ENCODE results near the gene DHRSX. TPM values are rescaled to one million over a fixed set of nuclear protein-coding genes. Genes with fewer than 3 reads are reported as not detected.

The DHRSX gene
- total and polyA plus RNA-seq, 2 of the 8 experiments (the other 6 are each of a cell fraction or from before 2014, with no cell fraction given) = 35.1 to 43.4 TPM

DNA sequence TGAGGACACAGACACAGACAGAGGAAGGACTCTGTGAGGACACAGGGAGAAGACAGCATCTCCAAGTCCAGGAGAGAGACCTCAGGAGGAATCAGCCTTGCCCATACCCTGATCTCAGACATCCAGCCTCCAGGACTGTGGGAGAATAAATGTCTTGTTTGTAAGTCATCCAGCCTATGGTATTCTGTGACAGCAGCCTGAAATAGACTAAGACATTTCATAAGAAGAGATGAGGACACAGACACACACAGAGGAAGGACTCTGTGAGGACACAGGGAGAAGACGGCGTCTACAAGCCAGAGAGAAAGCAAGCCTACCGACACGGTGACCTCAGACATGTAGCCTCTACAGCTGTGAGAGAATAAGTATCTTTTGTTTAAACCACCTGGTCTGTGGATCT is 112.1 kb downstream of the DHRSX start:
- Histone ChIP-seq H2AFZ (ENCODE audit: low read length) (no peak overlapping the region), H3K4me3 (ENCODE audit: extremely low read depth in 1 of 4, insufficient read depth in 2 of 4, low read depth in 3 of 4, low read length in 4 of 4) (no peak overlapping the region), H3K4me1 (replicated peaks in 1 of 4; ENCODE audit: control insufficient read depth in 3 of 4, insufficient read depth in 4 of 4, low read length in 3 of 4) (no peaks in the 10 kb centered on the region), H3K9me3 (ENCODE audit: insufficient read depth in 2 of 2, low read depth in 1 of 2, low read length in 1 of 2) (peaks cover 5 to 6% of the 10 kb centered on the region in 2 experiments), H3K4me2 (ENCODE audit: insufficient read depth in 1 of 2, low read depth in 2 of 2, low read length in 2 of 2) (no peak overlapping the region), H4K5ac (ENCODE audit: insufficient read length, low read depth, low read length) (no peak overlapping the region), H2BK5ac (ENCODE audit: low read depth, low read length) (no peak overlapping the region), H3K36me3 (ENCODE audit: control insufficient read depth in 2 of 4, insufficient read depth in 4 of 4, low read length in 3 of 4) (peaks cover 0 to 13% (median 9%) of the 10 kb centered on the region in 4 experiments; a peak in 5 of 8 replicates), H3K23ac (ENCODE audit: insufficient read length) (no peak overlapping the region), H4K91ac (replicated peaks; ENCODE audit: insufficient read length, low read length) (no peak overlapping the region), H3K79me1 (ENCODE audit: low read depth, low read length) (peaks cover 2% of the 10 kb centered on the region; the same call in 1 of the 2 replicates), H3K14ac (ENCODE audit: insufficient read length) (no peak overlapping the region), H3K79me2 (ENCODE audit: control insufficient read depth in 1 of 2, insufficient read depth in 2 of 2, low read length in 2 of 2) (peaks cover 0 to 4% of the 10 kb centered on the region in 2 experiments; a peak in 1 of 4 replicates), H3K23me2 (ENCODE audit: low read depth, low read length) (no peaks in the 10 kb centered on the region; the same call in 1 of the 2 replicates), H3K27me3 (replicated peaks in 1 of 4; ENCODE audit: control insufficient read depth in 3 of 4, extremely low read depth in 1 of 4, insufficient read depth in 3 of 4, low read length in 3 of 4) (no peaks in the 10 kb centered on the region), H3K4ac (replicated peaks; ENCODE audit: insufficient read length, low read depth, low read length) (no peak overlapping the region), H2AK5ac (ENCODE audit: low read depth, low read length) (no peak overlapping the region), H2BK120ac (replicated peaks; ENCODE audit: low read depth, low read length) (no peak overlapping the region), H3K9ac (replicated peaks in 1 of 4; ENCODE audit: extremely low read depth in 1 of 4, low read depth in 3 of 4, low read length in 3 of 4) (no peak overlapping the region), H4K8ac (ENCODE audit: extremely low read depth, insufficient read depth, low read length) (no peak overlapping the region), H3K18ac (ENCODE audit: extremely low read depth, low read length) (no peak overlapping the region), H3K56ac (replicated peaks; ENCODE audit: insufficient read length, low read depth, low read length) (no peak overlapping the region), H2BK20ac (ENCODE audit: low read length) (no peak overlapping the region), H2BK15ac (ENCODE audit: low read length) (no peak overlapping the region), H3K27ac (ENCODE audit: low read depth, low read length) (no peak overlapping the region), H2BK12ac (ENCODE audit: low read depth, low read length) (no peak overlapping the region), H4K20me1 (replicated peaks in 1 of 2; ENCODE audit: control insufficient read depth in 1 of 2, insufficient read depth in 2 of 2, low read length in 2 of 2) (no peaks in the 10 kb centered on the region)
- ChIA-PET POLR2A (ENCODE audit: partially characterized antibody) (no interaction called here), CTCF (ENCODE audit: partially characterized antibody) (no interaction called here)
- FAIRE-seq (no peak), DNase-seq (ENCODE audit: low read depth in 1 of 2, low spot score in 2 of 2) (no peak)
- 97% methylated on average over 4 of the region's 4 CpGs; no CpG with 5 or more reads in 1 of the 2 experiments for WGBS, 2 experiments (ENCODE audit: extremely low coverage in 1 of 2, insufficient coverage in 1 of 2, insufficient read length in 1 of 2, insufficient replicate concordance in 2 of 2, low coverage in 1 of 2, low lambda C conversion rate in 2 of 2, missing lambda C conversion rate in 1 of 2)
- TF ChIP-seq SP2 (IDR thresholded peaks at IDR 0.05; ENCODE audit: low read length) (no peak), ASH2L (IDR thresholded peaks at IDR 0.05; ENCODE audit: low read length) (no peak), SIN3A (conservative IDR thresholded peaks at IDR 0.05 in 1 of 2, IDR thresholded peaks at IDR 0.05 in 1 of 2; ENCODE audit: low read depth in 1 of 2, low read length in 2 of 2) (no peak), TBP (IDR thresholded peaks at IDR 0.05; ENCODE audit: low read depth, low read length) (no peak)
